HepG2 (cell line): Measurements from ENCODE around the gene TRIM25. TPM values are rescaled to one million over a fixed set of nuclear protein-coding genes. Genes with fewer than 3 reads are reported as not detected.

Source experiments
- IRF2 ChIP-seq: IDR thresholded peaks from 2 replicates; pipeline ENCODE4 v1.6.1; 2018; ENCODE audit warnings: missing genetic modification reagents, missing compliant biosample characterization
- KLF15 ChIP-seq: sonication (generic); formaldehyde crosslinking; IDR thresholded peaks from 2 replicates; pipeline ENCODE4 v1.8.1; 2023; ENCODE audit warnings: borderline replicate concordance, mild to moderate bottlenecking, inconsistent platforms, missing genetic modification reagents, mixed read lengths
- SAP130 ChIP-seq: IDR thresholded peaks from 2 replicates; pipeline ENCODE4 v1.6.1; 2016; ENCODE audit warnings: low read depth
- SMYD3 ChIP-seq: sonication (generic); formaldehyde crosslinking; IDR thresholded peaks from 2 replicates; pipeline ENCODE4 v1.8.1; 2023; ENCODE audit warnings: mild to moderate bottlenecking, missing genetic modification reagents
- XRCC5 ChIP-seq: fragments of 200-400 bp; formaldehyde crosslinking; optimal IDR thresholded peaks from 2 replicates; pipeline ENCODE3; 2017; ENCODE audit warnings: mild to moderate bottlenecking, low read length
- ZNF143 ChIP-seq: sonication (generic); formaldehyde crosslinking; IDR thresholded peaks from 2 replicates; pipeline ENCODE4 v1.4.0; 2020; ENCODE audit warnings: missing genetic modification reagents
- ZNF160 ChIP-seq: sonication (generic); formaldehyde crosslinking; IDR thresholded peaks from 2 replicates; pipeline ENCODE4 v1.8.0; 2022; ENCODE audit warnings: mild to moderate bottlenecking, inconsistent platforms, missing genetic modification reagents
- ZNF256 ChIP-seq: sonication (generic); formaldehyde crosslinking; conservative IDR thresholded peaks from 2 replicates; pipeline ENCODE4 v1.4.0; 2020; ENCODE audit warnings: missing genetic modification reagents
- ZNF589 ChIP-seq: sonication (generic); formaldehyde crosslinking; conservative IDR thresholded peaks from 2 replicates; pipeline ENCODE4 v1.8.0; 2022; ENCODE audit warnings: mild to moderate bottlenecking, moderate library complexity, missing genetic modification reagents
- ZNF883 ChIP-seq: sonication (generic); formaldehyde crosslinking; IDR thresholded peaks from 2 replicates; pipeline ENCODE4 v1.5.1; 2020; ENCODE audit warnings: mild to moderate bottlenecking, missing genetic modification reagents; ENCODE audit errors: not compliant biosample characterization
- ZSCAN21 ChIP-seq: sonication (generic); formaldehyde crosslinking; IDR thresholded peaks from 2 replicates; pipeline ENCODE4 v1.8.0; 2022; ENCODE audit warnings: mild to moderate bottlenecking, missing genetic modification reagents, moderate library complexity, borderline replicate concordance
- polyA plus RNA-seq, 8 experiments: library from polyadenylated mRNA; depleted of rRNA in 3 of 8; stranded (reverse) in 7 of 8; unstranded in 1 of 8; fragments of >200 nt; fragmentation: Illumina TruSeq in 4 of 8; extraction: Trizol in 4 of 8; gene quantifications; 2 replicates each; pipeline versions ENCODE4 v1.2.1 to v1.2.3, GENCODE V29; 2011 to 2016; ENCODE audit warnings: low read depth in 4 of 8, missing spikeins in 1 of 8, mixed read lengths in 1 of 8; ENCODE audit not compliant: insufficient read depth in 1 of 8
- total RNA-seq, 5 experiments: library from RNA; depleted of rRNA; stranded (reverse); fragments of >200 nt; fragmentation: Illumina TruSeq; extraction: Trizol; gene quantifications; 2 replicates each; pipeline ENCODE4 v1.2.3, GENCODE V29; 2016; ENCODE audit warnings: low read depth in 1 of 5
- TF ChIP-seq, protein P1 (sequence below): sonication (generic); formaldehyde crosslinking; IDR thresholded peaks from 2 replicates; pipeline ENCODE4 v1.4.0; 2020; ENCODE audit warnings: missing genetic modification reagents
- TF ChIP-seq, protein P2 (sequence below): sonication (generic); formaldehyde crosslinking; IDR thresholded peaks from 2 replicates; pipeline ENCODE4 v1.8.0; 2022; ENCODE audit warnings: low read depth, missing genetic modification reagents
- TF ChIP-seq, protein P3 (sequence below): sonication (generic); formaldehyde crosslinking; IDR thresholded peaks from 2 replicates; pipeline ENCODE4 v1.4.0; 2020; ENCODE audit warnings: missing genetic modification reagents
- TF ChIP-seq, protein P4 (sequence below): sonication (generic); formaldehyde crosslinking; IDR thresholded peaks from 2 replicates; pipeline ENCODE4 v1.8.1; 2023; ENCODE audit warnings: mild to moderate bottlenecking, missing genetic modification reagents
- TF ChIP-seq, protein P5 (sequence below): sonication (generic); formaldehyde crosslinking; IDR thresholded peaks from 2 replicates; pipeline ENCODE4 v1.8.1; 2022; ENCODE audit warnings: low read depth, mild to moderate bottlenecking, missing genetic modification reagents
- TF ChIP-seq, protein P6 (sequence below): sonication (generic); formaldehyde crosslinking; IDR thresholded peaks from 2 replicates; pipeline ENCODE4 v1.4.0; 2020; ENCODE audit warnings: mild to moderate bottlenecking, low read depth, missing genetic modification reagents

TRIM25 gene
- total and polyA plus RNA-seq, 2 of the 13 experiments (the other 11 are each of a cell fraction or from before 2014, with no cell fraction given) = 30.8 to 42.2 TPM

DNA sequence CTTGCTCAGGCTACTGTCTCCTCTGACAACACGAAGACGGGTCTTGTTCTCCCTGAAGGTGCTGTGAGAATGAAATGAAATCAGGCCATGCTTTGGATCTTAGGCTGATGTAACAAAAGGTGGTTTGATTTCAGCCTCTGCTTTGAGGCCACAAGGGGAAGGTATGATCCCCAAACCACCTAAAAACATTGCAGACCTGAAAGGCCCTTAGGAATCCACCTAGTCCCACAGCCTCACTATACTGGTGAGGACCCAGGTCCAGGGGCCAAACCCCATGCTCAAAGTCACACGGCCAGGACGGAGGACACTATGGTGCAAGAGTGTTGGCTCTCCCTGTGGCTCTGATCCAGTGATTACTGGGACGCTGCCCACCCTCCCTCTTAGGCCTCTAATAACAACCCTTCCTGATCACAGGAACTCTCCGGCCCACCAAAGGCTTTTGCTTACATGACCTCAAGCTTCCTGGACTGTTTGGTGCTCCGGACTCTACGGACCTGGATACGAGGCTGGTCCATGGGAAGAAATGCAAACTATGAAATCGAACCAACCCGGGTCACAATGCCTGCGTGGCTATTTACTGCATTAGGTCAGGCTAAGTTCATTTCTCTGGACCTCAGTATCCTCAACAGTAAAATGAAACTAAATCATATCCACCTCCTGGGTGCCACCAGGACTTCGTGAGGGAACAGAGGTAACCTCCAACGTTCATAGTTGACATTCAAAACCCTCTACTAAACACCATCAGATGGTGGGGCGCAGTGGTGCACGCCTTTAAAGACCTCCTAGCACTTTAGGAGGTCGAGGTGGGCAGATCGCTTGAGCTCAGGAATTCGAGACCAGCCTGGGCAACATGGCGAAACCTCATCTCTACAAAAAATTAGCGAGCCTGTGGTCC lies 1.5 kb downstream of the TRIM25 start (continued):
- TF ChIP-seq, protein P1, sequence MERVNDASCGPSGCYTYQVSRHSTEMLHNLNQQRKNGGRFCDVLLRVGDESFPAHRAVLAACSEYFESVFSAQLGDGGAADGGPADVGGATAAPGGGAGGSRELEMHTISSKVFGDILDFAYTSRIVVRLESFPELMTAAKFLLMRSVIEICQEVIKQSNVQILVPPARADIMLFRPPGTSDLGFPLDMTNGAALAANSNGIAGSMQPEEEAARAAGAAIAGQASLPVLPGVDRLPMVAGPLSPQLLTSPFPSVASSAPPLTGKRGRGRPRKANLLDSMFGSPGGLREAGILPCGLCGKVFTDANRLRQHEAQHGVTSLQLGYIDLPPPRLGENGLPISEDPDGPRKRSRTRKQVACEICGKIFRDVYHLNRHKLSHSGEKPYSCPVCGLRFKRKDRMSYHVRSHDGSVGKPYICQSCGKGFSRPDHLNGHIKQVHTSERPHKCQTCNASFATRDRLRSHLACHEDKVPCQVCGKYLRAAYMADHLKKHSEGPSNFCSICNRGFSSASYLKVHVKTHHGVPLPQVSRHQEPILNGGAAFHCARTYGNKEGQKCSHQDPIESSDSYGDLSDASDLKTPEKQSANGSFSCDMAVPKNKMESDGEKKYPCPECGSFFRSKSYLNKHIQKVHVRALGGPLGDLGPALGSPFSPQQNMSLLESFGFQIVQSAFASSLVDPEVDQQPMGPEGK (CRISPR knock-in tag) = peak; percentile 23; the same call in 1 of the 2 replicates
- TF ChIP-seq ZNF143 (CRISPR knock-in tag) (peak; percentile 25; the same call in 1 of the 2 replicates), ZSCAN21 (CRISPR knock-in tag) (peak; percentile 65), ZNF589 (no peak), KLF15 (no peak), ZNF256 (CRISPR knock-in tag) (0 out of 2 replicates have a peak, but pooled peaks have one; percentile 62), SAP130 (CRISPR knock-in tag) (peak; percentile 59), ZNF160 (CRISPR knock-in tag) (peak; percentile 29; the same call in 1 of the 2 replicates), IRF2 (CRISPR knock-in tag) (peak; percentile 41; the same call in 1 of the 2 replicates), SMYD3 (CRISPR knock-in tag) (no peak), XRCC5 (no peak), ZNF883 (CRISPR knock-in tag) (no peak)
- TF ChIP-seq, protein P2, sequence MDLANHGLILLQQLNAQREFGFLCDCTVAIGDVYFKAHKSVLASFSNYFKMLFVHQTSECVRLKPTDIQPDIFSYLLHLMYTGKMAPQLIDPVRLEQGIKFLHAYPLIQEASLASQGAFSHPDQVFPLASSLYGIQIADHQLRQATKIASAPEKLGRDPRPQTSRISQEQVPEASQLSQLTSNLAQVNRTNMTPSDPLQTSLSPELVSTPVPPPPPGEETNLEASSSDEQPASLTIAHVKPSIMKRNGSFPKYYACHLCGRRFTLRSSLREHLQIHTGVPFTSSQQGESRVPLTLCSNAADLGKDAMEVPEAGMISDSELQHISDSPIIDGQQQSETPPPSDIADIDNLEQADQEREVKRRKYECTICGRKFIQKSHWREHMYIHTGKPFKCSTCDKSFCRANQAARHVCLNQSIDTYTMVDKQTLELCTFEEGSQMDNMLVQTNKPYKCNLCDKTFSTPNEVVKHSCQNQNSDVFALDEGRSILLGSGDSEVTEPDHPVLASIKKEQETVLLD (CRISPR knock-in tag) = no peak
- TF ChIP-seq, protein P3, sequence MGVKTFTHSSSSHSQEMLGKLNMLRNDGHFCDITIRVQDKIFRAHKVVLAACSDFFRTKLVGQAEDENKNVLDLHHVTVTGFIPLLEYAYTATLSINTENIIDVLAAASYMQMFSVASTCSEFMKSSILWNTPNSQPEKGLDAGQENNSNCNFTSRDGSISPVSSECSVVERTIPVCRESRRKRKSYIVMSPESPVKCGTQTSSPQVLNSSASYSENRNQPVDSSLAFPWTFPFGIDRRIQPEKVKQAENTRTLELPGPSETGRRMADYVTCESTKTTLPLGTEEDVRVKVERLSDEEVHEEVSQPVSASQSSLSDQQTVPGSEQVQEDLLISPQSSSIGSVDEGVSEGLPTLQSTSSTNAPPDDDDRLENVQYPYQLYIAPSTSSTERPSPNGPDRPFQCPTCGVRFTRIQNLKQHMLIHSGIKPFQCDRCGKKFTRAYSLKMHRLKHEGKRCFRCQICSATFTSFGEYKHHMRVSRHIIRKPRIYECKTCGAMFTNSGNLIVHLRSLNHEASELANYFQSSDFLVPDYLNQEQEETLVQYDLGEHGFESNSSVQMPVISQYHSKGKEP (CRISPR knock-in tag) = no peak
- TF ChIP-seq, protein P4, sequence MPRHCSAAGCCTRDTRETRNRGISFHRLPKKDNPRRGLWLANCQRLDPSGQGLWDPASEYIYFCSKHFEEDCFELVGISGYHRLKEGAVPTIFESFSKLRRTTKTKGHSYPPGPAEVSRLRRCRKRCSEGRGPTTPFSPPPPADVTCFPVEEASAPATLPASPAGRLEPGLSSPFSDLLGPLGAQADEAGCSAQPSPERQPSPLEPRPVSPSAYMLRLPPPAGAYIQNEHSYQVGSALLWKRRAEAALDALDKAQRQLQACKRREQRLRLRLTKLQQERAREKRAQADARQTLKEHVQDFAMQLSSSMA (CRISPR knock-in tag) = peak; percentile 54; the same call in 1 of the 2 replicates
- TF ChIP-seq, protein P5, sequence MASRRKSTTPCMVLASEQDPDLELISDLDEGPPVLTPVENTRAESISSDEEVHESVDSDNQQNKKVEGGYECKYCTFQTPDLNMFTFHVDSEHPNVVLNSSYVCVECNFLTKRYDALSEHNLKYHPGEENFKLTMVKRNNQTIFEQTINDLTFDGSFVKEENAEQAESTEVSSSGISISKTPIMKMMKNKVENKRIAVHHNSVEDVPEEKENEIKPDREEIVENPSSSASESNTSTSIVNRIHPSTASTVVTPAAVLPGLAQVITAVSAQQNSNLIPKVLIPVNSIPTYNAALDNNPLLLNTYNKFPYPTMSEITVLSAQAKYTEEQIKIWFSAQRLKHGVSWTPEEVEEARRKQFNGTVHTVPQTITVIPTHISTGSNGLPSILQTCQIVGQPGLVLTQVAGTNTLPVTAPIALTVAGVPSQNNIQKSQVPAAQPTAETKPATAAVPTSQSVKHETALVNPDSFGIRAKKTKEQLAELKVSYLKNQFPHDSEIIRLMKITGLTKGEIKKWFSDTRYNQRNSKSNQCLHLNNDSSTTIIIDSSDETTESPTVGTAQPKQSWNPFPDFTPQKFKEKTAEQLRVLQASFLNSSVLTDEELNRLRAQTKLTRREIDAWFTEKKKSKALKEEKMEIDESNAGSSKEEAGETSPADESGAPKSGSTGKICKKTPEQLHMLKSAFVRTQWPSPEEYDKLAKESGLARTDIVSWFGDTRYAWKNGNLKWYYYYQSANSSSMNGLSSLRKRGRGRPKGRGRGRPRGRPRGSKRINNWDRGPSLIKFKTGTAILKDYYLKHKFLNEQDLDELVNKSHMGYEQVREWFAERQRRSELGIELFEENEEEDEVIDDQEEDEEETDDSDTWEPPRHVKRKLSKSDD (CRISPR knock-in tag) = no peak
- TF ChIP-seq, protein P6, sequence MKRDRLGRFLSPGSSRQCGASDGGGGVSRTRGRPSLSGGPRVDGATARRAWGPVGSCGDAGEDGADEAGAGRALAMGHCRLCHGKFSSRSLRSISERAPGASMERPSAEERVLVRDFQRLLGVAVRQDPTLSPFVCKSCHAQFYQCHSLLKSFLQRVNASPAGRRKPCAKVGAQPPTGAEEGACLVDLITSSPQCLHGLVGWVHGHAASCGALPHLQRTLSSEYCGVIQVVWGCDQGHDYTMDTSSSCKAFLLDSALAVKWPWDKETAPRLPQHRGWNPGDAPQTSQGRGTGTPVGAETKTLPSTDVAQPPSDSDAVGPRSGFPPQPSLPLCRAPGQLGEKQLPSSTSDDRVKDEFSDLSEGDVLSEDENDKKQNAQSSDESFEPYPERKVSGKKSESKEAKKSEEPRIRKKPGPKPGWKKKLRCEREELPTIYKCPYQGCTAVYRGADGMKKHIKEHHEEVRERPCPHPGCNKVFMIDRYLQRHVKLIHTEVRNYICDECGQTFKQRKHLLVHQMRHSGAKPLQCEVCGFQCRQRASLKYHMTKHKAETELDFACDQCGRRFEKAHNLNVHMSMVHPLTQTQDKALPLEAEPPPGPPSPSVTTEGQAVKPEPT (CRISPR knock-in tag) = no peak
